Uterus (tissue), 2 donors: Measurements from ENCODE around the gene TGFB1.

Source experiments
- POLR2A ChIP-seq, 2 donors: fragments of 450-650 bp; IDR thresholded peaks; one replicate each; pipeline ENCODE4 v1.6.1; 2016; ENCODE audit warnings: antibody characterized with exemption in 2 of 2, mild to moderate bottlenecking in 1 of 2, moderate library complexity in 1 of 2
- TF ChIP-seq, protein P1 (sequence below), 4 experiments: fragments of 200-600 bp in 2 of 4; fragments of 450-650 bp in 2 of 4; sonication (generic) in 2 of 4; IDR thresholded peaks; one replicate each; pipeline ENCODE4 v1.5.1; 2016 to 2019; ENCODE audit warnings: antibody characterized with exemption in 4 of 4, mild to moderate bottlenecking in 2 of 4, moderate library complexity in 1 of 4

DNA sequence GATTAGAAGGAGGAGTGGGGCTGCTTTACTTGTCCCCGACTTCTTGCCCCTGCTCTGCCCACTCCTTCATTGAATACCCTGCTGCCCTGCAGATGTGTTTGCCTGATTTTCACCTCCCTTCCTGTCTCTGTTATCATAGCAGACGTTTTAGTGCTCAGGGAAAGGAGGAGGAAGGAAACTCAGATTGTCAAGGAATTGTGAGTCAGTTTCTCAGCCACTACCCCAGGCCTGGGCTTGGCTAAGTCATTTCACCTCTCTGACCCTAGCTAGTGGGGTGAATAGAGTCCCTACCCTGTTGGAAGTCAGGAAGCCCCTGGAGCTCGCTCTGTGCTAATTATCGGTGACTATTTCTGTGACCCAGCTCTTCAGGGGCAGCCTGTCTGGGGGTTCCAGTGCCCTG lies 47.8 kb upstream of the TGFB1 start:
- TF ChIP-seq POLR2A (IDR thresholded peaks at IDR 0.05), result no peak
- TF ChIP-seq, protein P1, sequence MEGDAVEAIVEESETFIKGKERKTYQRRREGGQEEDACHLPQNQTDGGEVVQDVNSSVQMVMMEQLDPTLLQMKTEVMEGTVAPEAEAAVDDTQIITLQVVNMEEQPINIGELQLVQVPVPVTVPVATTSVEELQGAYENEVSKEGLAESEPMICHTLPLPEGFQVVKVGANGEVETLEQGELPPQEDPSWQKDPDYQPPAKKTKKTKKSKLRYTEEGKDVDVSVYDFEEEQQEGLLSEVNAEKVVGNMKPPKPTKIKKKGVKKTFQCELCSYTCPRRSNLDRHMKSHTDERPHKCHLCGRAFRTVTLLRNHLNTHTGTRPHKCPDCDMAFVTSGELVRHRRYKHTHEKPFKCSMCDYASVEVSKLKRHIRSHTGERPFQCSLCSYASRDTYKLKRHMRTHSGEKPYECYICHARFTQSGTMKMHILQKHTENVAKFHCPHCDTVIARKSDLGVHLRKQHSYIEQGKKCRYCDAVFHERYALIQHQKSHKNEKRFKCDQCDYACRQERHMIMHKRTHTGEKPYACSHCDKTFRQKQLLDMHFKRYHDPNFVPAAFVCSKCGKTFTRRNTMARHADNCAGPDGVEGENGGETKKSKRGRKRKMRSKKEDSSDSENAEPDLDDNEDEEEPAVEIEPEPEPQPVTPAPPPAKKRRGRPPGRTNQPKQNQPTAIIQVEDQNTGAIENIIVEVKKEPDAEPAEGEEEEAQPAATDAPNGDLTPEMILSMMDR (IDR thresholded peaks at IDR 0.05), result no peak
